ENCODE measurements around the gene VTCN1. TPM values are rescaled to one million over a fixed set of nuclear protein-coding genes. Genes with fewer than 3 reads are reported as not detected.

Gene VTCN1
- total RNA-seq, 1 donor from 2014 or later: 0.47 TPM

- Mint-ChIP-seq H3K4me1 (peaks cover 18% of the 10 kb centered on the region), H3K4me3 (no peak overlapping the region), H3K27ac (ENCODE audit: unreplicated experiment) (no peak overlapping the region), H3K36me3 (ENCODE audit: low read depth) (no peaks in the 10 kb centered on the region), H3K9me3 (peaks cover 5% of the 10 kb centered on the region), H3K27me3 (ENCODE audit: low read depth) (no peaks in the 10 kb centered on the region)
- no peak for TF ChIP-seq CTCF (conservative IDR thresholded peaks at IDR 0.05)
- DNase-seq (ENCODE audit: low read depth, low spot score): no peak
Measured at GRCh38 chr1:117235863-117236465, 25.2 kb upstream of the VTCN1 start.

- Mint-ChIP-seq H3K4me1 (peaks cover 17% of the 10 kb centered on the region), H3K4me3 (no peak overlapping the region), H3K27ac (ENCODE audit: unreplicated experiment) (no peak overlapping the region), H3K36me3 (ENCODE audit: low read depth) (no peaks in the 10 kb centered on the region), H3K27me3 (ENCODE audit: low read depth) (no peaks in the 10 kb centered on the region), H3K9me3 (peaks cover 7% of the 10 kb centered on the region)
- TF ChIP-seq CTCF (conservative IDR thresholded peaks at IDR 0.05): no peak
- DNase-seq (ENCODE audit: low read depth, low spot score): no peak
Measured at GRCh38 chr1:117232531-117232930, 21.8 kb upstream of the VTCN1 start.

- H3K9me3 Mint-ChIP-seq: peaks cover 4% of the 10 kb centered on the region
- no peak for DNase-seq (ENCODE audit: low read depth, low spot score)
- no peaks in the 10 kb centered on the region for H3K27me3 Mint-ChIP-seq (ENCODE audit: low read depth)
- TF ChIP-seq CTCF (conservative IDR thresholded peaks at IDR 0.05): no peak
- H3K36me3 Mint-ChIP-seq (ENCODE audit: low read depth): no peaks in the 10 kb centered on the region
- peak overlapping the region; percentile 11 for H3K27ac Mint-ChIP-seq (ENCODE audit: unreplicated experiment)
- peaks cover 15% of the 10 kb centered on the region for H3K4me1 Mint-ChIP-seq
- no peak overlapping the region for H3K4me3 Mint-ChIP-seq
Measured at GRCh38 chr1:117231748-117232373, 21.1 kb upstream of the VTCN1 start.

- no peak for TF ChIP-seq CTCF (conservative IDR thresholded peaks at IDR 0.05)
- Mint-ChIP-seq H3K4me1 (peaks cover 15% of the 10 kb centered on the region), H3K36me3 (ENCODE audit: low read depth) (no peaks in the 10 kb centered on the region), H3K27me3 (ENCODE audit: low read depth) (no peaks in the 10 kb centered on the region), H3K9me3 (peaks cover 4% of the 10 kb centered on the region), H3K27ac (ENCODE audit: unreplicated experiment) (no peak overlapping the region), H3K4me3 (no peak overlapping the region)
- no peak for DNase-seq (ENCODE audit: low read depth, low spot score)
Measured at GRCh38 chr1:117231312-117231711, 20.6 kb upstream of the VTCN1 start.

- H3K27me3 Mint-ChIP-seq (ENCODE audit: low read depth): no peaks in the 10 kb centered on the region
- no peak for DNase-seq (ENCODE audit: low read depth, low spot score)
- no peak overlapping the region for H3K27ac Mint-ChIP-seq (ENCODE audit: unreplicated experiment)
- no peak for TF ChIP-seq CTCF (conservative IDR thresholded peaks at IDR 0.05)
- peaks cover 4% of the 10 kb centered on the region for H3K9me3 Mint-ChIP-seq
- no peak overlapping the region for H3K4me3 Mint-ChIP-seq
- no peaks in the 10 kb centered on the region for H3K36me3 Mint-ChIP-seq (ENCODE audit: low read depth)
- peaks cover 15% of the 10 kb centered on the region for H3K4me1 Mint-ChIP-seq
Measured at GRCh38 chr1:117229217-117229616, 18.5 kb upstream of the VTCN1 start.
